Mesenchymal stem cell (in vitro differentiated cells and primary cell): Measurements from ENCODE around the gene LRP1B.

Source experiments
- DNase-seq: peaks from one replicate; pipeline ENCODE4 v3.0.0-alpha.2; 2013
- H2AFZ ChIP-seq: one replicate; pipeline ENCODE4 v1.6.1; 2013; ENCODE audit warnings: low read depth, mild to moderate bottlenecking, control low read depth, inconsistent platforms, low read length, moderate library complexity
- H2AK5ac ChIP-seq: 2 replicates; pipeline ENCODE4 v1.6.1; 2013; ENCODE audit warnings: low read length, moderate library complexity, mild to moderate bottlenecking, inconsistent platforms; ENCODE audit not compliant: severe bottlenecking
- H2BK120ac ChIP-seq: one replicate; pipeline ENCODE4 v1.6.1; 2013; ENCODE audit warnings: low read depth, mild to moderate bottlenecking, inconsistent platforms, low read length, moderate library complexity
- H2BK12ac ChIP-seq, 2 experiments: one replicate each; pipeline ENCODE4 v1.6.1; 2013; ENCODE audit warnings: inconsistent platforms in 2 of 2, low read length in 2 of 2, mild to moderate bottlenecking in 2 of 2, moderate library complexity in 2 of 2, control low read depth in 1 of 2
- H2BK15ac ChIP-seq: one replicate; pipeline ENCODE4 v1.6.1; 2013; ENCODE audit warnings: mild to moderate bottlenecking, low read depth, inconsistent platforms; ENCODE audit not compliant: poor library complexity, severe bottlenecking
- H2BK5ac ChIP-seq: 2 replicates; pipeline ENCODE4 v1.6.1; 2013; ENCODE audit warnings: low read depth, mild to moderate bottlenecking, low read length, control low read depth, inconsistent platforms; ENCODE audit not compliant: poor library complexity, severe bottlenecking
- H3K14ac ChIP-seq, 2 experiments: one replicate each; pipeline ENCODE4 v1.6.1; 2013; ENCODE audit warnings: inconsistent platforms in 2 of 2, low read length in 2 of 2, control low read depth in 1 of 2, mild to moderate bottlenecking in 1 of 2, moderate library complexity in 1 of 2
- H3K18ac ChIP-seq, 2 experiments: one replicate each; pipeline ENCODE4 v1.6.1; 2013; ENCODE audit warnings: inconsistent platforms in 2 of 2, low read length in 2 of 2, control low read depth in 1 of 2, low read depth in 1 of 2, mild to moderate bottlenecking in 1 of 2
- H3K23ac ChIP-seq, 2 experiments: one replicate each; pipeline ENCODE4 v1.6.1; 2013; ENCODE audit warnings: inconsistent platforms in 2 of 2, low read length in 2 of 2, mild to moderate bottlenecking in 2 of 2, moderate library complexity in 2 of 2, control low read depth in 1 of 2
- H3K27ac ChIP-seq: 2 replicates; pipeline ENCODE4 v1.5.1; 2013; ENCODE audit warnings: mild to moderate bottlenecking, moderate library complexity, low read length, control low read depth, inconsistent platforms; ENCODE audit not compliant: poor library complexity, severe bottlenecking
- H3K27me3 ChIP-seq, 2 experiments: 2 replicates each; pipeline versions ENCODE4 v1.6.1 to v1.7.0; 2013; ENCODE audit warnings: low read length in 2 of 2, mild to moderate bottlenecking in 2 of 2, moderate library complexity in 2 of 2, control low read depth in 1 of 2, inconsistent platforms in 1 of 2; ENCODE audit not compliant: control insufficient read depth in 1 of 2, insufficient read depth in 1 of 2
- H3K36me3 ChIP-seq, 2 experiments: 2 replicates each; pipeline versions ENCODE4 v1.6.1 to v1.7.0; 2013; ENCODE audit warnings: low read length in 2 of 2, control low read depth in 1 of 2, inconsistent platforms in 1 of 2, low read depth in 1 of 2, mild to moderate bottlenecking in 1 of 2; ENCODE audit not compliant: insufficient read depth in 2 of 2, control insufficient read depth in 1 of 2
- H3K4ac ChIP-seq, 2 experiments: one replicate each; pipeline ENCODE4 v1.6.1; 2013; ENCODE audit warnings: inconsistent platforms in 2 of 2, low read length in 2 of 2, mild to moderate bottlenecking in 2 of 2, moderate library complexity in 2 of 2, control low read depth in 1 of 2, low read depth in 1 of 2
- H3K4me1 ChIP-seq: 2 replicates; pipeline ENCODE4 v1.6.1; 2013; ENCODE audit warnings: low read depth, low read length, control low read depth; ENCODE audit not compliant: control insufficient read depth, insufficient read depth
- H3K4me2 ChIP-seq: 2 replicates; pipeline ENCODE4 v1.6.1; 2013; ENCODE audit warnings: low read length, mild to moderate bottlenecking, inconsistent platforms; ENCODE audit not compliant: poor library complexity, severe bottlenecking
- H3K4me3 ChIP-seq, 2 experiments: 2 replicates each; pipeline versions ENCODE4 v1.5.1 to v1.7.0; 2013; ENCODE audit warnings: low read length in 2 of 2, mild to moderate bottlenecking in 2 of 2, control low read depth in 1 of 2, low read depth in 1 of 2; ENCODE audit not compliant: insufficient read depth in 1 of 2
- H3K79me1 ChIP-seq: replicated peaks from 2 replicates; pipeline ENCODE4 v1.6.1; 2013; ENCODE audit warnings: mild to moderate bottlenecking, control low read depth, low read length, inconsistent platforms; ENCODE audit not compliant: poor library complexity, severe bottlenecking
- H3K9ac ChIP-seq: 2 replicates; pipeline ENCODE4 v1.7.0; 2013; ENCODE audit warnings: mild to moderate bottlenecking, low read length, moderate library complexity
- H3K9me3 ChIP-seq: 2 replicates; pipeline ENCODE4 v1.7.0; 2013; ENCODE audit warnings: mild to moderate bottlenecking, low read length; ENCODE audit not compliant: control insufficient read depth
- H4K8ac ChIP-seq: one replicate; pipeline ENCODE4 v1.6.1; 2013; ENCODE audit warnings: inconsistent platforms, mild to moderate bottlenecking, low read length, moderate library complexity
- H4K91ac ChIP-seq: one replicate; pipeline ENCODE4 v1.6.1; 2013; ENCODE audit warnings: mild to moderate bottlenecking, low read length, inconsistent platforms
- WGBS: methylation state at CpG from one replicate; pipeline ENCODE4 v1.1.7; 2013; ENCODE audit warnings: mixed read lengths; 5-methylcytosine and 5-hydroxymethylcytosine counted together

LRP1B gene

DNA sequence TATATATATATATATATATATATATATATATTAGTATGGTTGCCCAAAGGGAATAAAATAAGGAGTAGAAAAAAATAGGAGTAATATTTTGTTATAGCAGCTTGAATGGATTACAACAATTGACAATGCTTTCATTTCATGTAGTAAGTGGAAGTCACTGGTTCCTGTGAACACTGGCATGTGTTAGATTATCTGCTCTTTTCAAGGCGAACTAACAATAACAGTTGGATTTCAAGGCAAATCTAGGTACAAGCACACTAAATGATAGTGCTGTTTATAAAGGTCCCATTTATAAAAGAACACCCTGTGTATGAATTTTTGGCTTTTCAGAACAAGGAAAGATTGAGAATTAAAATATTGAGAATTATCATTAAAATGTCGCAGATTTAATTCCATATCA, 1535.7 kb downstream of the LRP1B start:
- H4K91ac ChIP-seq, result no peak overlapping the region
- no CpG with 5 or more reads among the region's 2 CpGs for WGBS
- no peak overlapping the region for H2BK120ac ChIP-seq
- no peak overlapping the region for H3K14ac ChIP-seq
- no peak overlapping the region for H3K4me2 ChIP-seq
- no peak overlapping the region for H2AK5ac ChIP-seq
- no peaks in the 10 kb centered on the region for H3K27me3 ChIP-seq
- H3K36me3 ChIP-seq, result no peaks in the 10 kb centered on the region
- no peak overlapping the region for H4K8ac ChIP-seq
- no peaks in the 10 kb centered on the region for H3K4me1 ChIP-seq
- H3K4ac ChIP-seq, result no peak overlapping the region
- H2BK12ac ChIP-seq, result no peak overlapping the region
- no peak overlapping the region for H2AFZ ChIP-seq
- H2BK15ac ChIP-seq, result no peak overlapping the region
- no peak overlapping the region for H3K27ac ChIP-seq
- no peak for DNase-seq
- no peak overlapping the region for H3K4me3 ChIP-seq
- H3K9ac ChIP-seq, result no peak overlapping the region
- H3K9me3 ChIP-seq, result no peaks in the 10 kb centered on the region
- no peak overlapping the region for H3K23ac ChIP-seq
- no peak overlapping the region for H2BK5ac ChIP-seq
- no peaks in the 10 kb centered on the region for H3K79me1 ChIP-seq
- no peak overlapping the region for H3K18ac ChIP-seq

DNA sequence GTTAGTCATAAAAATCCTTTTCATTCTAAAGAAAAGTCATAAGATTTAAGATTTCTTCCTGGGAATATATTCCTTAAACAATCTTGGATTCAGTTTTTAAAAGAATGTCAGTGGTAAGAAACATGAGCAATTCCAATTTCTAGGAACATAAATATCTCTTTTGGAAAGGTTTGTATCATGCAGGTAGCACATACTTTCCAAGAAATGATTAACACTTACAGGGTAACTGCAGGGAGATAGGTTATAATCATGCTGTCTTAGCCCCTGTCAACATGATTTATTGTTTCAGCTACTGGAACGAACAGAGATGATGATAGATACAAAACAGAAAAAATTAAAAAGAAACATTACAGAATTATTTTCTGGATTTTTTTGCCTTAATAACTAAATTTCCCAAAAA, 1537.7 kb downstream of the LRP1B start:
- no peaks in the 10 kb centered on the region for H3K79me1 ChIP-seq
- H3K9me3 ChIP-seq, result no peaks in the 10 kb centered on the region
- no peak overlapping the region for H2BK120ac ChIP-seq
- H3K27me3 ChIP-seq, result no peaks in the 10 kb centered on the region
- no peak overlapping the region for H4K91ac ChIP-seq
- no peak overlapping the region for H2AK5ac ChIP-seq
- H3K36me3 ChIP-seq, result no peaks in the 10 kb centered on the region
- H2BK15ac ChIP-seq, result no peak overlapping the region
- H3K4ac ChIP-seq, result no peak overlapping the region
- H3K27ac ChIP-seq, result no peak overlapping the region
- no peak overlapping the region for H3K14ac ChIP-seq
- no peak overlapping the region for H3K4me3 ChIP-seq
- no CpG with 5 or more reads among the region's 1 CpG for WGBS
- no peak overlapping the region for H3K4me2 ChIP-seq
- H2BK12ac ChIP-seq, result no peak overlapping the region
- no peak for DNase-seq
- H4K8ac ChIP-seq, result no peak overlapping the region
- H3K23ac ChIP-seq, result no peak overlapping the region
- no peak overlapping the region for H2BK5ac ChIP-seq
- no peak overlapping the region for H3K18ac ChIP-seq
- H3K4me1 ChIP-seq, result no peaks in the 10 kb centered on the region
- no peak overlapping the region for H3K9ac ChIP-seq
- H2AFZ ChIP-seq, result no peak overlapping the region

DNA sequence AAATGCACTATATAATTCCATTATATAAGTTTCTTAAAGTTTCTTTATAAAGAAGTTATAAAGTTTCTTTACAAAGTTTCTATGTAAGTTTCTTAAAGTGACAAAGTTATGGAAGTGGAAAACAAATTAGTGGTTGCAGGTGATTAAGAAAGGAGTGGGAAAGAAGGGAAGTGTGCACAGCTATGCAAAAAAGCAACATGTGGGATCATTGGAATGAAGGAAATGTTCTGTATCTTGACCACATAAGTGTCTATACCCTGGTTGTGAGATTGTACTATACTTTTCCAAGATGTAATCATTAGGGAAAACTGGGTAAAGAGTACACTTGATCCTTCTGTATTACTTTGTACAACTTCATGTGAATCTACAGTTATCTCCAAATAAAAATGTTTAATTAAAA, 1541.1 kb downstream of the LRP1B start:
- no peak overlapping the region for H3K23ac ChIP-seq
- peak; percentile 60 for DNase-seq
- H3K4ac ChIP-seq, result no peak overlapping the region
- no peaks in the 10 kb centered on the region for H3K79me1 ChIP-seq
- H4K91ac ChIP-seq, result no peak overlapping the region
- H3K14ac ChIP-seq, result no peak overlapping the region
- H3K4me3 ChIP-seq, result no peak overlapping the region
- H3K18ac ChIP-seq, result no peak overlapping the region
- H2BK120ac ChIP-seq, result no peak overlapping the region
- no peak overlapping the region for H2BK12ac ChIP-seq
- no peaks in the 10 kb centered on the region for H3K36me3 ChIP-seq
- H4K8ac ChIP-seq, result no peak overlapping the region
- H2AK5ac ChIP-seq, result no peak overlapping the region
- no peak overlapping the region for H3K9ac ChIP-seq
- H3K4me2 ChIP-seq, result no peak overlapping the region
- H2BK15ac ChIP-seq, result no peak overlapping the region
- no peaks in the 10 kb centered on the region for H3K4me1 ChIP-seq
- no peak overlapping the region for H2BK5ac ChIP-seq
- no peaks in the 10 kb centered on the region for H3K27me3 ChIP-seq
- H3K27ac ChIP-seq, result no peak overlapping the region
- no peaks in the 10 kb centered on the region for H3K9me3 ChIP-seq
- no peak overlapping the region for H2AFZ ChIP-seq

DNA sequence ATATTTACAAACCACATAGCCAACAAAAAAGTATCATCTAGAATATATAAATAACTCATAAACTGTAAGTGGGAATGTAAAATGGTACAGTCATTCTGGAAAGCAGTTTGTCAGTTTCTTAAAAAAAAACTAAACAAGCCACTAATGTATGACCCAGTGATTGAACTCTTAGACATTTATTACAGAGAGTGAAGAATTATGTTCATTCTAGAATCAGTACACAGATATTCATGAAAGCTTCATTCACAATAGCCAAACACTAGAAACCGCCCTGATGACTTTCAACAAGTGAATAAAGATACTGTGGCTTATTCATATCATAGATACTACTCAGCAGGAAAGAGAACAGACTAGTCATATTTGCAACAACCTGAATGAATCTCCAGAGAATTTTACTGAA, 1541.5 kb downstream of the LRP1B start:
- Histone ChIP-seq H3K18ac (no peak overlapping the region), H2AK5ac (no peak overlapping the region), H2BK15ac (no peak overlapping the region), H3K14ac (no peak overlapping the region), H4K8ac (no peak overlapping the region), H2BK120ac (no peak overlapping the region), H3K79me1 (no peaks in the 10 kb centered on the region), H3K27ac (no peak overlapping the region), H2BK5ac (no peak overlapping the region), H2BK12ac (no peak overlapping the region), H3K36me3 (no peaks in the 10 kb centered on the region), H3K4me1 (no peaks in the 10 kb centered on the region), H3K23ac (no peak overlapping the region), H3K9ac (no peak overlapping the region), H3K27me3 (no peaks in the 10 kb centered on the region), H2AFZ (no peak overlapping the region), H3K4me2 (no peak overlapping the region), H3K4ac (no peak overlapping the region), H4K91ac (no peak overlapping the region), H3K9me3 (no peaks in the 10 kb centered on the region), H3K4me3 (no peak overlapping the region)
- DNase-seq, result peak; percentile 60
- WGBS, result 17% methylated on average over 1 of the region's 1 CpG
